HG03469 (cell line): ENCODE results near the gene KRT74.

Experiments used
- ATAC-seq: cut with Tn5 transposase; IDR thresholded peaks from one replicate; pipeline ENCODE4 v1.9.1; 2021; ENCODE audit warnings: mild to moderate bottlenecking, moderate library complexity, moderate number of reproducible peaks; ENCODE audit not compliant: unreplicated experiment

Gene KRT74

DNA sequence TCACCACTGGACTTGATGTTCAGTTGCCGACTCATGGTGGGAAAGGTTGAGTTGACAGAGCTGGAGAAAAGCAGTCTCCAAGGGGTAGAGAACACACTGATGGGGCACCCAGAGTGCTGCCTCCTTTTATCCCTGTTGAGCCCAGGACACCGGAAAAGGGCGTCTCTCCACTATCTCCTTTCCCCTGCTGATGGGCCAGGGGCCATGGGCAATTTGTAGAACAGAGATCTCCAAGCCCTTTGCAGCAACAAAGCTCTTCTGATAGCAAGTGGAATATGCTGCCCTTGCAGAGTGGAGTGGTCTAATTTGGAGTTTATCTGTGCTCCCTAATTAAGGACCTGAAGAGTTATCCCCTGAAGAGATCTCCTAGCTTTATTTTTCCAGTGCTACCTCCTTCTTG, at the start of gene KRT74:
Gene KRT74, minus strand, starts transcription at position 101 of the 400 bp plus-strand sequence. Its CDS starts 66 bp downstream, at position 35.
- no peak for ATAC-seq

DNA sequence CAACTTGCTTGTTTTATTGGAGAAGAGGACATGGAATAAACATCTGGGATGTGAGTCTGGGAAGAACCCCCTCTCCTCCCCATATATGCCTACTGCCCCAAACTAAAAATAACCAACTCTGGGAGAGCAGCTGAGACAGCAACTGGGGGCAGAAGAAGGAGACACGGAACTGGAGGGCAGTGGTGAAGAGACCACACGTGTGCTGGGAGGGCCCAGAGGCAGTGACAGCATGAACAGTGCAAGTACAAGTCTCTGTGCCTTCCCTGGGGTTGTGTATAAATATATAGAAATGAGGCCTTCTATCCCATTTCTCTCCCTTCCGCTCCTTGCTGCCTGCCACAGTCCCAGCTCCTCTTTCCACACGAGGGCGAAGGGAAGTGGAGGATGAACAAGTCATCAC, 48.7 kb upstream of the KRT74 start:
- ATAC-seq, result no peak

DNA sequence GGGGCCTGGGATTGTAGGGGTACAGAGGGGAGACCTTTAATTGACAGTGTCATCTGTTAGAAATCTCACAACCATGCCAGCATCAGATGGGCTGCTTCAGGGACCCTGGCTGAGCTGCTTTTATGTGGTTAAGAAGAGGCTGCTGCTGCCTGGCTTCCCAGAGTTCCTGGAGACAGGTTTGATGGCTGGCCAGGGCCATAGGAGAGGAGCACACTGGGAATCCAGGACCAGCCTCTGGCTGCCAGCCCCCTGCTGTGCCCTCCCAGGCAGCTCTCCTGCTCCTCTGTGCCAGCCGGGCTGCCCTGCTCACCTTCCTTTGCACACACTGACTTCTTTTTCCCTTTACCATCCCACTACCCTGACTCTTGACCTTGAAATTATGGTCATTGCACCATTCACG, 45.2 kb upstream of the KRT74 start:
- no peak for ATAC-seq

DNA sequence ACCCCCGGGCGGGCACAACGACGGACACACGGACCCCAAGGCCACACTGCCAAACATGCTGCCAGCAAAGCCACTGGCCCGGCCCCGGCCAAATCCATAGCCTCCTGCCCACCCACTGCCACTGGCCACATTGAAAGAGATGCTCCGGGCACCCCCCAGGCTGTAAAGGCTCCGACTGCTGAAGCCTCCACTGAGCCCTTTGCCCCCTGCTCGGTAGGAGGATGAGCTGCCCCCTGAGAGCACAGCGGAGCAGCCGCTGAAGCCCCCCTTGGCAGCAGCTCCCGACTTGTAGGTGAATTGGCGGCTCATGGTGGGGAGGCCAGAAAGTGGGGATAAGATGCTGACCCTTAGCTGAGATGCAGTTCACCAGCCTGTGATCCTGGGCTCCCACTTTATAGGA, 44.6 kb upstream of the KRT74 start, which contains the start of gene KRT73:
Gene KRT73, minus strand, starts transcription at position 344 of the 400 bp plus-strand sequence. Its CDS starts 35 bp downstream, at position 309.
- no peak for ATAC-seq

DNA sequence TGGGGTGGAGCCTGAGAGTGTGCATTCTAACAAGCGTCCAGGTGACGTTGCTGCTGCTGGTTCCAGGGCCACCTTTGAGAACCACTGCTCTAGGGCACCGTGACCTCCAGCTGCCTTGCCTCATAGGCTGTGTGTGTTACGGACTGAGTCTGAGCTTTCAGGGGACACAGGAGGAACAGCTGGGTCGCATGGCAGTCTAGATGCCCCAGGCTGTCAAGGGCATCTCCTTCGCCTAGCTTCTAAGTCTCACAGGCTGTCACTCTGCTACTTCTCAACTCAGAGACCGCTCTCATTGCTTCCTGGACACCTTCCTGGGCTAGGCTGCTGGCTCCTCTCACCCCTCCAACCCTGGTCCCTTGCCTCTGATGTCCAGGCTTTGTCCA, 43.8 kb upstream of the KRT74 start:
- no peak for ATAC-seq

DNA sequence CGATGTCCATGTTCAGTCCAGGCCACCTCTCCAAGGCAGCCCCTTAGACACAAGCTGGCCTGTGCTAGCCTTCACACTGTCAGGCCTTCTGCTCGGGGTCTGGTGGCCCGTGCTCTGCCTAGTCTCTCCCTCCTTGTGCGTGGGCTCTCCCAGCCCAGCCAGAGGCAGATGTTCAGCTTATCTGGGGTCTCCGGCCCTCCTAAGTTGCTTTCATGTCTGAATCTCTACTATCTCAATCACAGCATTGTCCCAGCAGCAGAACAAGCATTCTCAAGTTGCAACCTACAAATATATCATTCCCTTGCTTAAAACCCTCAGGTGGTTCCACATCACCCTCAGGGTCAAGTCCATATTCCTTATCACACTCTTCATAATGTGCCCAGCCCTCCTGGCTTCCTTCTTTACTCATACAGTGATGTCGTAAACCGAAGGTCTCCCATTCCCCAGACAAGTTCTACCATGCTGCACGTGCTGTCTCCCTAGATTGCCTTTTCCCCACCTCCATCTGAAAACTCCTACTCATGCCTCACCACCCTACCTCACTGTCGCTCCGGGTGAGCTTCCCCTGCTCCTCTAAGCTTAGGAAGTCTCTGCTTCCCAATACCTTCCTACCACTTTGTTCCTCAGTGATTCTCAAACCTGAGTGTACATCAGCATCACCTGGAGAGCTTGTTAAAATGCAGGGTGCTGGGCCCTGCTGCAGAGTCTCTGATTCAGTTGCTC, 43.2 kb upstream of the KRT74 start:
- ATAC-seq, result no peak

DNA sequence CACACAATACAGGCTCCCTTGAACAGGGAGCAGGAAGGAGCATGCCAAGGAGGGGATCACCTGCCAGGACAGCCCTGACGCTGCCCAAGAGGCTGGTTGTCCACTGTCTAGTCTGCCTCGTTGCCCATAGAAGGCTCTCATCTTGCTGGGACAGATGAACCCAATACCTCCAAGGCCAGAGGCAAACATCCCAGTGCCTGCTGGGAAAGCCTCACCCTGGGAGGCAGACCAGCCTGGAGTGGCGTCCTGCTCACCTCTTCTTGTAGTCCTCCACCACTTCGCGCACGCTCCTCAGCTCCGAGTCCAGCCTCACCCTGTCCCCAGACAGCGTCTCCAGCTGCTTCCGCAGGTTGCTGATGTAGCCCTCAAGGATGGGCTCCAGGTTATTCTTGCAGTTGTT, 42.3 kb upstream of the KRT74 start:
- ATAC-seq, result no peak

DNA sequence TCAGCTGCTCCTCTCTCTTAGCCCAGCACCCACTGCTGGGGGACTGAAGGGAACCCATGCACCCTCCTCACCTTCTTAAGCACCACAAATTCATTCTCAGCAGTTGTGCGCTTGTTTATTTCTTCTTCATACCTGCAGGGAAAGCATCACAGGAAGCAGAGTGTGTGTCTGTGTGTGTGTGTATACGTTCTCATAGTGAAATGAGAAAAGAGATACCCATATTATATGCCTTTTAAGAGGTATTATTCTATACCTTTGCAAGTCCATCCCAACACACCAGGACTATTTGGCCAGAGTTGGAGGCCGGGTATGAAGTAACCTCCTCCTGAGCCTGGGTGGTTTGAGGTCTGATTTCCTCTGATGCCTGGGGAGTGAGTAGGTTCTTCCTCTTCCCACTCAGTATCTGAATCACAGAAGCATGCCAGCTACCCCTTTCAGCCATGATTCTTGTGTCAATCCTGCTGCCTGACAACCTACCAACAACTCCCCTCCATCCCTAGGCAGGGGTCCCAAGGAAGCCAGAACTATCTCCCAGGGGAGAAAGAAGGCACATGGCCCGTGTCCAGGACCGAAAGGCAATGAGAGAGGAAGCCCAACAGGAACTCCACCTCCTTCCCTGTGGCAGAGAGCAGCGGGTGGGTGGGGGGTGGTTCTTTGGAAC, 41.7 kb upstream of the KRT74 start:
- no peak for ATAC-seq

DNA sequence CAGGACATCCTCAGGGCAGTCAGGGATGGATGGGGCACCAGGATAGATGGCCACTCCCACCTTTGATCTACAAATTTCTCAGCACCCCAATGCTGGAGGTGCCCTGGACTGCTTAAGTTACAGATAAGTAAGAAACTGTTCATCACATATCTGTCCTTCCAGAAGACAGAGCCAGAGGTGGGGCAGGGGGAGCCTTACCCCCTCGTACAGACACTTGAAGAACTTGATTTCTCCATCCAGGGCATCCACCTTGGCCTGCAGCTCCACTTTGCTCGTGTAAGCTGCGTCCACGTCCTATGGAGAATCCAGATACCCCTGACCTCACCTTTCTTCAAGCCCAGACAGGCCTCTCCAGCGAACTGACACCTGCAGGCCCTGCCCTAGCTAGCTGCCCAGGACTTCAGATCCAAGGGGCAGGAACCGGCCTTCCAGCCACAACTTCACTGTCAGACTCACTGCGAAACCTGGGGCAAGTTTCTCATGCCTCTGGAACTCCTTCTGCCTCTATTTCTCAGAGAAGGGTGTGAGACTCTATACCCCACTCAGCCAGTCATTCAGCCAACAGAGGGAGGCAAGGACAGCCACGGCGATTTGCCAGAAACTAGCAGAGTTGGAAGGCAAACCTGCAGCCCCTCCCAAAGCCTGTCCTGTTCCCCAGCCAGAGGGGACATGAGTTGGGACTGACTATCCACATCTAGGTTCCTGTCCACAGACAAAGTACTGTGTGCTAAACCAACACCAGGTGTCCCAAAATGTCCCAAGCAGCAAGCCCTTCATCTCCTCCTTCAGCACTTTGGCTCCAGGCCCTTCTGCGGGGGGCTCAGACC, 41.0 kb upstream of the KRT74 start:
- no peak for ATAC-seq

DNA sequence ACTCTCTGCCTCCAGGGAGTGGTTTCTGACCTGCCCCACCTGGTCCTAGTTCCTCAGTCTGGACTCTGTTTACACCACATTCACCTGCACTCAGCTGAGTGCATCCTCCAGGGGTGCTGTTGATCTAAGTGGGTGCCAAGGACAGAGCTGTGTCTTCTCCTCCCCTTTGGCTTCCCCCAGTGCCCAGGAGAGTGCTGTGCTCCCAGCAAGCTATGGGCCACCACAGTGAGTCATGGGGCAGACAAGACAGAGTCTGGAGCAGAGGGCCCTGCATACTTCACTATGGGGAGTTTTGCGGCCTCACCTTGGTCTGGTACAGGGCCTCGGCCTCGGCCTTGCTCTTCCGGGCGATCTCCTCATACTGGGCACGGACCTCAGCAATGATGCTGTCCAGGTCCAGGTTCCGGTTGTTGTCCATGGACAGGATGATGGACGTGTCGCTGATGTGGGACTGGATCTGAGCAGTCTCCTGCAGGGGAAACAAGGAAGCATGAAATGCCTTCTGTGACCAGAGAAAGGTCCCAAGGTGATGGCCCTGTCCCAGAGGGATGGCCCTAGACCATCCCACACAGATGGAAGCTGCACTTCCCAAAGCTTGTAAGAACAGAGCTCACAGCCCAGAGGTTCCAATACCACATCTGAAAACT, 39.9 kb upstream of the KRT74 start:
- ATAC-seq, result no peak

DNA sequence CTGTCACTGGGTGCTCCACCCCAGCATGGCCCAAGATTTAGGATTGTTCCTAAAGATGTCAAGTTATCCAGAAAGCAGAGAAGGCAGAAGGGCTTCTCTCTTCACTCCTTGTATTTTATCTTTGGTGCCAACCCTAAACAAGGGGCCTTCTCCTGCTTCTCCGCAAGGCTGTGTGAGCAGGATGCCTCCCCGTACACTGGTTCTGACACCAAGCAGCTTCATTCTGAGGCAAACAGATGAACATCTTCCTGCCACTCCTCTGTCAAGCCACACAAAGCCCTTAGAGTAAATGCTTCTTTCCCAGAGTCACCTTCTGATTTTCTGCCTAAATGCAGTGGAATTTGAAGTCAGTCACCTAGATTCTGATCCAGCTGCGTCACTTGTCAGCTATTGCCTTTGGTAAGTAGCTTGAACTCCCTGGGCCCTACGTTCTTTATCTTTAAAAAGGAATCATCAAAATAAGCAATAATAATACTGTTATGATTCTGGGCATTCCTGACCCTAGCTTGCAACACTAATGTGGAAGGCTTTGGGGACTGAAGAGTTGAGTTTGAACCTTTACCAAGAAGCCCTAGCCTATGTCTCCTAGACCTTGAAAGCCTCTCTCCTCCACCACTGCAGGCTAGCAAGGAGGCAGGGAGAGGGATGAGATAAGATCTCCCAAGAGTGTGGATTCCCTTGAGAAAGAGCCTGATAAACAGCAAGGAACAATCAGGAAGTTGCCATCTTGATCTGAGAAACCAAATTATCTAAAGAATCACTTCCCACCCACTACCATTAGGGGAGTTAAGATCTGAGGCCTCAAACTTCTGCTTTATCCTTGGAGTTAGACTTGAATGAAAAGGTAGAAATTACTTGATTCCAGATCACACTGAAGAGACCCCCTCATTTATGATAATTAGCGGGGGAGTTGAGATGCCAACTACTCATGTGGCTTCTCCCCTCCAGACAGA, 39.1 kb upstream of the KRT74 start:
- ATAC-seq, result no peak

DNA sequence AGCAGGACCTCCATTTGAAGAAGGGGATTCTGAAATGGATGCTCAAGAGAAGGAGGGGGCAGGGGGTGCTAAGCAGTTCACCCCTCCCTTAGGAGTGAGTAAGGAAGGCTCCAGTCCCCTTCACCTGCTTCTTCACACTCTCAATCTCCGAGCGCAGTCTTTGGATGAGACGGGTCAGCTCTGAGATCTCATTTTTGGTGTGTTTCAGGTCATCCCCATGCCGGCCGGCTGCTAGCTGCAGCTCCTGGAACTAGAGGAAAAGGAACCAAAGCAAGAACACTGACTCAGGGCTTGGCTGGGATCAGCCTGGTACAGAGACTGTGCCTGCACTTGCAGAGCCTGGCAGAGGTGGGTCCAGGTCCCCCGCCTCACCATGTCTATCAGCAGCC, 37.4 kb upstream of the KRT74 start:
- no peak for ATAC-seq

DNA sequence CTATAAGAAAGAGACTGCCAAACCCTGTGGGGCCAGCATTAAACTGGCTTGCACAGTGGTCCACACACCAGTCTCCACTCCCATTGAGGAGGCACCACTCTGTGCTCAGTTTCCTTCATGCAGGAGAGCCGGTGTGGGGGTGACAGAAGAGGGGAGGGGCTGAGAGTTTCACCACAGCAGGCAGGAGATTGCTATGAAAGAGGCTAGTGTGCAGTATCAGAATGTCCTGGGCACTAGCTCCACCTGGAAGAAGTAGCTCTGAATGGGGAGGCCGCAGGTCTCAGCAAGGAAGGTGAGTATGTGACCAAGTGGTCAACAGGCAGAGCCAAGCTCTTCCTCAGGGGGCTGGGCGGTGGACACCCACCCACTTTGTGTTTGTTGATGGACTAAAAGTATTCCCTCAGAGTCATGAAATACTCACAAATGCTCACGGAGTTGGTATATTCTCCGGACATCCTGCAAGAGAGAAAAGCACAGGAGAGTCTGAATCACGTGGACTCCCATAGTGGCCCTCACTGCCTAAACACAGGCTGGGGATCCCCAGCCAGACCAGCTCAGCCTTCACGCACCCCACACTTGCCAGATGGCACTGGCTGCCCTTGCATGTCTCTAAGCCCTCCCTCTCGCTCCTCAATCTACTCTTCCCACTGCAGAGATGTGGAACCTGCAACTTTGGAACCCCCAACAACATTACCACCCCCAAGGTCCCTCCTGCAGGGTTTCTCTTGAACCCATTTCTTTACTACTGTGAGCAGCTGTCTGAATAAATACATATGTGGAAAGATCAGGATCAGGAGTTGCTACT, 35.4 kb upstream of the KRT74 start:
- no peak for ATAC-seq

DNA sequence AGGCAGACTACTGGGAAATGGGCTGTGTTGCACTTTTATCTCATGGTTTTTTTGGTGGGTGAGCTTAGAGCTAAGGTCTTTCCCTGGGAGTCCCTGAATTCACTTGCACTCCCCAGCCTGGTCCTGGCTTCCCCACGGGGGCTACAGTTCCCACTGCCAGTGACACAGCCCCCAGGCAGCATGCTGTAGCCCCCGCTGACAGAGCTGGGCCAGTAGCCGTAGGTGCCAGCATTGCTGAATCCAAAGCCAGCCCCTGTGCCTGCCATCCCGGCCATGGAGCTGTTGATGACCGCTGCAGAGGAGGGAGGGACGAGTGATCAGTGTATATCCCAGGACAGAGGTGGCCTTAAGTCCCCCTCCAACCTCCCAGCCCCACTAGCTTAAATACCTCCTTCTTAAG, 34.5 kb upstream of the KRT74 start:
- ATAC-seq, result no peak

DNA sequence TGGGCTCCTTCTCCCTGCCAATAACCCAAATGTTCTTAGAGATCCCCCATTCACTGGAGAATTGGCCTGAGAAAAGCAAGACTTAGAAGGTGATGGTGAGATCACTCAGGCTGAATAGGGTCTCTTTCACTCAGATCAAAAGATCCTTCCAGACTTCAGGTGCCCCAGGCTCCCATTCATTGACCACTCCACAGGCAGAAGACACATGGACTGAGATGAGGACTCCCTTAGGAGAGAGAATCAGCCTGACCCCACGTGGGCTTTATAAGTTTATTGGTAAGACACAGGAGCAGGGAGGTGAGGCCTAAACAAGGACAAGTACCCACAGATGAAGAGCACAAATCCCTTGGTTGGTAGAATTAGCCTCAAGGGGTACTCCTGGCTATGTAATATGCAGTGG, 33.7 kb upstream of the KRT74 start:
- ATAC-seq, result no peak

DNA sequence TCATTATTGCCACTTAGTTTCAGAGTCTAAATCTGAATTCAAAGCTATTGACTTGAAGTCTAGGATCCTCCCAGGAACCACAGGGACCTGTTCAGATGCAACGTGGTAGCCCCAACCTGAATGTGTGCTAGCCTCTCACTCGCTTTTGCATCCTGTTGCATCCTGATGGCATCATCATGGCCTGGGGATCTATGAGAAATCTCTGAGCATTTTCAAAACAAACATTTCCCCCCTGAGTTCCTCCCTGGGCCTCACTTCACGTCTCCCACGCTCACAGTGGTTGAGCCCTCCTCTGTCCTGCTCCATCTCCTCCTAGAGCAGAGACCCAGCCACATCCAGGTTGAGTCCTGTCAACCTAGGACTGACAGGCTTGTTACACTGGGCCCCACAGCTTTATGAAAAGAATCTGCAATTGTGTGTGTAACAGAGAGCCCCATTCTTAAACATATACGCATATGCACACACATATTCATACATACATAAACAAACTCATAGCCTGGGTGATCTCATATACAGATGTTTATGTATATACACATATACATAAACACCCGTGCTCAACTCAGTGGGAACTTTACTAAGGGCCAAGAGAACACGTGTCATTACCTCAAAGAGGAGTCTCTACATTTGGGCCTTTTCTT, 33.1 kb upstream of the KRT74 start:
- ATAC-seq, result no peak

DNA sequence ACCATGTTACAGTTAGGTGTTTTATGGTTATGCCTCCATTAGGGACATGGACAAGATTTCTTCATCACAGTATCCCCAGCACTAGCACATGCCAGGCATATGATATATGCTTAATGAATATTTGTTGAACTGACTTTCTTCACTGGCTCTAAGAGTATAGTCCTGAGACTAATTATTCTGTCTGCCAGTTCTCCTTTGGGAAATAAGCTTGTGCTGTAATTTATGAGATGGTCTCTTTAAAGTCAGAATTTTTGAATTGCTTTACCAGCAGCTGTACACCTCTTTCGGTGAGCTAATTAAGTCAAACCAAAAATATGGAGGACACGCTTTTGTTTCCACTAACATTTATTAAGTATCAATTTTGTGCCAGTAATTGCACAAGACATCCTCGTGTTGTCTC, 32.5 kb upstream of the KRT74 start:
- no peak for ATAC-seq

DNA sequence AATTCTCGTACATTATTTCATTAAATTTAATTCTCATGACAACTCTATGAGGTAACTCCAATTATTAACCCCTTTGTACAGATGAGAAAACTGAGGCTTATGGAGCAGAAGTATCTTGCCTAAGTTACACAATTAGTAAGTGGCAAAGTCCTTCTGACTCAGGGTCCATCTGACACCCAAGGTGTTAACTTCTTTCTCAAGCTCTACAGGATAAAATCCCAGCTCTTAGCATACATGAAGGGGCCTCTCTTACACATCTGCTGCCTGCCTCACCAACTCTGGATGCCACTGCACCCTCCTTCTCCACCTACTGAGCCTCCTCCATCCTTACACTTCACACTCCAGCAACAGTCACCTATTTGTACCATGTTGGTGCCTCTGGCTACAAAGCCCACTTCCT, 31.9 kb upstream of the KRT74 start:
- no peak for ATAC-seq

DNA sequence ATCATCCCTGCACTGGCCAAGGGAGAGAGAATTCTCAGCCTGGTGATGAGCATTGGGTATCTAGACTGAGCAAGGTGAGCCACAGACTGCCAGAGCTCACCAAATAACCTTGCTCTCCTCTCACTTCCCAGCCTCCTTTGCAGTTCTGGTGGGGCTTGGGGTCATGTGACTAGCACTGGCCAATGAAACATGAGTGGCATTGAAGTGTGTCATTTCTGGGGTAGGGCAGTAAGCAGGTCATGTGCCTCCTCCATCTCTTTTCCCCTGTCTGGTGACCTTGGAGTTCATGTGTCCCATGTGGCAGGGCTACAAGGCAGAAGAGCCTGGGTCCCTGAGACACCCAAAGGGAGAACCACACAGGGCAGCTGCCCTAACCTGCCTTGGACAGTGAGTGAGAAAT, 31.2 kb upstream of the KRT74 start:
- ATAC-seq, result no peak
